ENCODE measurements around the gene ERCC5. TPM values are rescaled to one million over a fixed set of nuclear protein-coding genes. Genes with fewer than 3 reads are reported as not detected.

Gene ERCC5
- total RNA-seq, 1 donor from 2014 or later, result 46.6 TPM

DNA sequence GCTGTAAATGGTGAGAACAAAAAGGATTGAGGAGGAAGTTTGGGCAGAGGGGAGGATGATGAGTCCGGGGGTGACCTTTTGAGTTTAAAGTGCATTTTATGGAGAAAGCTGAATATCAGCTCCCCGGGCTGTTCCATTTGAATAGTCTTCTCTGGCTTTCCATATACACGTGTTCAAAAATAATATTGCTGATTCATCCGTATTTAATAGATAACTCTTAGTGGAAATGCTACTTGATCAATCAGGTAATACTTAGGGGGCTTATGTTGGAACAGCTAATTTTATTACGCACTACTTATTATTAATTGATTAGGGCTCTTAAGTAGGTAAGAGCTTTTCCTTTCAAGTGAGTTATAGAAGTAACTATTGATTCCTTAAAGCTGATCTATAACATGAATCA lies 76.4 kb downstream of the ERCC5 start:
- TF ChIP-seq, protein P1, sequence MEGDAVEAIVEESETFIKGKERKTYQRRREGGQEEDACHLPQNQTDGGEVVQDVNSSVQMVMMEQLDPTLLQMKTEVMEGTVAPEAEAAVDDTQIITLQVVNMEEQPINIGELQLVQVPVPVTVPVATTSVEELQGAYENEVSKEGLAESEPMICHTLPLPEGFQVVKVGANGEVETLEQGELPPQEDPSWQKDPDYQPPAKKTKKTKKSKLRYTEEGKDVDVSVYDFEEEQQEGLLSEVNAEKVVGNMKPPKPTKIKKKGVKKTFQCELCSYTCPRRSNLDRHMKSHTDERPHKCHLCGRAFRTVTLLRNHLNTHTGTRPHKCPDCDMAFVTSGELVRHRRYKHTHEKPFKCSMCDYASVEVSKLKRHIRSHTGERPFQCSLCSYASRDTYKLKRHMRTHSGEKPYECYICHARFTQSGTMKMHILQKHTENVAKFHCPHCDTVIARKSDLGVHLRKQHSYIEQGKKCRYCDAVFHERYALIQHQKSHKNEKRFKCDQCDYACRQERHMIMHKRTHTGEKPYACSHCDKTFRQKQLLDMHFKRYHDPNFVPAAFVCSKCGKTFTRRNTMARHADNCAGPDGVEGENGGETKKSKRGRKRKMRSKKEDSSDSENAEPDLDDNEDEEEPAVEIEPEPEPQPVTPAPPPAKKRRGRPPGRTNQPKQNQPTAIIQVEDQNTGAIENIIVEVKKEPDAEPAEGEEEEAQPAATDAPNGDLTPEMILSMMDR (IDR thresholded peaks at IDR 0.05; ENCODE audit: unreplicated experiment), result no peak
- no peak overlapping the region for H3K4me3 Mint-ChIP-seq
- no peaks in the 10 kb centered on the region for H3K4me1 Mint-ChIP-seq
- H3K9me3 Mint-ChIP-seq, result peaks cover 39% of the 10 kb centered on the region
- peaks cover 3% of the 10 kb centered on the region for H3K27me3 Mint-ChIP-seq (ENCODE audit: low read depth)
- no peak overlapping the region for H3K27ac Mint-ChIP-seq
- H3K36me3 Mint-ChIP-seq, result peaks cover 15% of the 10 kb centered on the region
- no peak for DNase-seq (ENCODE audit: low spot score in 2 of 2, unreplicated experiment in 2 of 2)

Other genes with a start within 250 kb of the ERCC5 start
- 44.6 to 54.2 TPM (median 45.4 TPM) in 3 replicates for gene TPP2, start 249.0 kb upstream of the ERCC5 start, total RNA-seq
- not detected in 3 replicates for gene METTL21C, start 151.0 kb upstream of the ERCC5 start, total RNA-seq
- 7.8 to 8.6 TPM (median 8.1 TPM) in 3 replicates for gene TEX30, start 72.2 kb upstream of the ERCC5 start, total RNA-seq
- gene POGLUT2, start 47.1 kb upstream of the ERCC5 start, total RNA-seq, result 22.0 to 23.2 TPM (median 22.7 TPM) in 3 replicates
- 34.9 to 39.2 TPM (median 36.7 TPM) in 3 replicates for gene BIVM, start 46.9 kb upstream of the ERCC5 start, total RNA-seq
- not detected in 3 replicates for gene SLC10A2, start 220.4 kb downstream of the ERCC5 start, total RNA-seq